HG03108 (cell line): Measurements from ENCODE around the gene SLC16A3.

Experiments used
- ATAC-seq: cut with Tn5 transposase; IDR thresholded peaks from one replicate; pipeline ENCODE4 v1.9.1; 2021; ENCODE audit warnings: moderate library complexity; ENCODE audit not compliant: unreplicated experiment

SLC16A3 gene

GRCh38 chr17:82235056-82235774, 6.4 kb downstream of the SLC16A3 start:
- ATAC-seq, result no peak

DNA sequence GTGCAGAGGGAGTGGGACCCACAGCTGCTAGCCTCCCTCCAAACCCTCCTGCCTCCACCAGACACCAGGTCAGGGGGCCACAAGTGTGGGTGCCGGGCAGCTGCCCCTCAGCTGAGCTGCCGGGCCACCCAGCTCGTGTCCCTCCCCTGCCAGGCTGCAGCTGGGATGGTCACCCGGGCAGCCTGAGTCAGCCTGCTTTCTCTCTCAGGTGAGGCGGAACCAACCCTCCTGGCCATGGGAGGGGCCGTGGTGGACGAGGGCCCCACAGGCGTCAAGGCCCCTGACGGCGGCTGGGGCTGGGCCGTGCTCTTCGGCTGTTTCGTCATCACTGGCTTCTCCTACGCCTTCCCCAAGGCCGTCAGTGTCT, 6.9 kb downstream of the SLC16A3 start:
- ATAC-seq, result no peak

DNA sequence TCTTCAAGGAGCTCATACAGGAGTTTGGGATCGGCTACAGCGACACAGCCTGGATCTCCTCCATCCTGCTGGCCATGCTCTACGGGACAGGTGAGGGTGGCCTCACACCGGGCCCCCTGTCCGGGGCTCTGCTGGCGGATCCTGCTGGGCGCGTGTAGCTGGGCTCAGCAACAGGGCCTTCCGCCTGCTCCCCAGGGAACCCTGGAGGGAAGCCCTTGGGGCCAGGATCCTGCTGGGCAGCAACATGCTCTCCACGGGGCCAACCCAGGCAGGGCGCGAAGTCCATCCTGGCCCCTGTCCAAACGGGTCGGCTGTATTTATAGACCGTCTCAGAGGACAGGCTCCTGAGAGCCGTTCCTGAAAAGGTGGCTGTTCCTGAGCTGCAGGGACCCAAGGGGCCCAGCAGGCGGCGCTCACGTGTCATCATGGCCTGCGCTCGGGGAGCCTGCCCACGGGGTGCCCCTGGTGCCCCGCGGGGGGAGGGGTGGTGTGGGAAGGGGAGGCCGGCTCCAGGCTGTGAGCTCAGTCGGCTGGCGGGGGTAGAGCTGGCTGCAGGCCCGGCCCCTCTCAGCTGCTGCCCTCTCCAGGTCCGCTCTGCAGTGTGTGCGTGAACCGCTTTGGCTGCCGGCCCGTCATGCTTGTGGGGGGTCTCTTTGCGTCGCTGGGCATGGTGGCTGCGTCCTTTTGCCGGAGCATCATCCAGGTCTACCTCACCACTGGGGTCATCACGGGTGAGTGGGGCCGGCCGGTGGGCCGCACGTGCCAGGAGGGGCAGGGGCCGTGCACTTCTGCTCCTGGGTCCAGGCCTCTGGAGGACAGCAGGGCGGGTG, 7.5 kb downstream of the SLC16A3 start:
- ATAC-seq, result no peak

GRCh38 chr17:82237083-82237745, 8.4 kb downstream of the SLC16A3 start:
- ATAC-seq, result no peak

DNA sequence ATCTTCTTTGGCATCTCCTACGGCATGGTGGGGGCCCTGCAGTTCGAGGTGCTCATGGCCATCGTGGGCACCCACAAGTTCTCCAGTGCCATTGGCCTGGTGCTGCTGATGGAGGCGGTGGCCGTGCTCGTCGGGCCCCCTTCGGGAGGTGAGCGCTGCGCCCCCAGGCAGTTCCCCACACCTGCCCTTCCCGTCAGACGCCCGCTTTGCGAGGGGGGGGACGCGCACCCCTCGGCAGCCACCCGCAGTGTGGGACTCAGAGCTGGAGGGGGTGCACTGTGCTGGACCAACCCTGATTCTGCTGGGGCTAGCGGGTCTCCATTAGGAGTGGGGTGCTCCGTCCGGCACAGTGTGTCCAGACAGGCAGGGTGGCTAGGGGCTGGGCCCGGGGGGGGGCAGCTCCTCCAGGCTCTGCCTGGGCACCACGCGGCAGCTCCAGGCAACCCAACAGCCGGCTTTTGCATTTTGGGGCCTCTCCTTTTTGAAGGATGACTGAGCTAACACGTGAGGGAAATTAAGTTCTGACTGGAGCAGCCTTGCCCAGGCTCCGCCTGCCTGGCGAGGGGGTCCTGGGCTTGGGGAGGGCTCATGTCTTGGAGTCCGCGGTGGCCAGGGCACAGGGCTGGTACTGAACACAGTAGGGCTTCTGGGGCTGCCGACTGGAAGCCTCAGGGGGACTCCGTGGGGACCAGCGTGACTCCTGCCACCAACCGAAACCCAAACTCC, 9.1 kb downstream of the SLC16A3 start:
- no peak for ATAC-seq

GRCh38 chr17:82238472-82239201, 9.8 kb downstream of the SLC16A3 start:
- no peak for ATAC-seq

DNA sequence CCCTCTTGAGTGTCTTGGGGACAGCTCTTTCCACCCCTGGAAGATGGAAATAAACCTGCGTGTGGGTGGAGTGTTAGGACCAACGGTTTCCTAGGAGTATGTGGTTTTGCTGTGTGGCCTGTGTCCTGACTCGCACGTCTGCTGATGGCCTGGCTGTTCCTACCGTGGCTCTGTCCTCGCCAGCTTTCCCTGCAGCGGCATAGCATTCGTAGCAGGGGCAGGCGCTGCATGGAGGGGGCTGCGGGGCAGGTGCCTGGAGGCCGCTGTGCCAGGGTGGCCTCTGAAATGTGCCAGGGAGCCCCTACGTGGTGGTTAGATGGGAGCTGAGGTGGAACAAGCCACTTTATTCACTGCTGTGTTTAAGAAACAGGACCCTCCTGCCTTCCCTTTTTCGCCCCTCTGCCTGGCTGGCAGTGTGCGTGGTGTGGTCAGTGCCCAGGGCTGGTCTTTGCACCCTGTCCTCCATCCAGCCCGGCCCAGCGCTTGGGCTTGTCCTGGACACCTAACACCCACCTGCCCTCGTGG, 10.6 kb downstream of the SLC16A3 start:
- no peak for ATAC-seq

- ATAC-seq, result no peak
Observed at GRCh38 chr17:82239926-82240505, 11.2 kb downstream of the SLC16A3 start.

DNA sequence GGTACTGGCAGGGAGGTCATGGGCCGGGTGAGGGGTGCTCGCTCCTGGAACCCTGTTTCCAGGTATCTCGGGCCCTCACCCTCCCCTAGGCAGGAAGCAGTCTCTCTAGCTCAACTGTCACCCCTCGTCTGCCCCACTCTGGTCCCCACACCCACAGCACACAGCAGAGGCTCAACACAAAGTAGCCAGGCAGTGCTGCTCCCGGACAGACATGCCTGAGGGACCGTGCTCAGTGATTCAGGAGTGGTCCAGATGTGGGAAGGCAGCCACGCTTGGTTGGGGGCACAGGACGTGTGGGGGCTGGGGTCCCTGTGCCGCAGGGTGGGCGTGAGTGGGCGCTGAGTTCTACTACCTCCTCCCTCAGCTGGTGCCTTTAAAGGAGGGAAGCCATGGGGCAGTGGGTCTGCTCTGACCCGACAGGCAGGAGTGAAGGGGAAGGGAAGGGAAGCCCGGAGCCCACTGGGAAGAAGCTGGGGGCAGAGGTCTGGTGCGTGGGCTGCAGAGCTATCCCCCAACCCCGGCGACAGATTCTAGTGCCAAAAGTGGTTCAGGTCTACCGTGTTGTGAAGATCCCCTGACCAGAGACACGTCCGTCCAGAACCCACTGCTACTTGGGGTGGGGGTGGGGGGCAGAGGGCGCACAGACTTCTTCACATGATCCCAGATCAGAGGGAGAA, 11.8 kb downstream of the SLC16A3 start:
- ATAC-seq, result no peak

- no peak for ATAC-seq
Observed at GRCh38 chr17:82241183-82241925, 12.5 kb downstream of the SLC16A3 start.

DNA sequence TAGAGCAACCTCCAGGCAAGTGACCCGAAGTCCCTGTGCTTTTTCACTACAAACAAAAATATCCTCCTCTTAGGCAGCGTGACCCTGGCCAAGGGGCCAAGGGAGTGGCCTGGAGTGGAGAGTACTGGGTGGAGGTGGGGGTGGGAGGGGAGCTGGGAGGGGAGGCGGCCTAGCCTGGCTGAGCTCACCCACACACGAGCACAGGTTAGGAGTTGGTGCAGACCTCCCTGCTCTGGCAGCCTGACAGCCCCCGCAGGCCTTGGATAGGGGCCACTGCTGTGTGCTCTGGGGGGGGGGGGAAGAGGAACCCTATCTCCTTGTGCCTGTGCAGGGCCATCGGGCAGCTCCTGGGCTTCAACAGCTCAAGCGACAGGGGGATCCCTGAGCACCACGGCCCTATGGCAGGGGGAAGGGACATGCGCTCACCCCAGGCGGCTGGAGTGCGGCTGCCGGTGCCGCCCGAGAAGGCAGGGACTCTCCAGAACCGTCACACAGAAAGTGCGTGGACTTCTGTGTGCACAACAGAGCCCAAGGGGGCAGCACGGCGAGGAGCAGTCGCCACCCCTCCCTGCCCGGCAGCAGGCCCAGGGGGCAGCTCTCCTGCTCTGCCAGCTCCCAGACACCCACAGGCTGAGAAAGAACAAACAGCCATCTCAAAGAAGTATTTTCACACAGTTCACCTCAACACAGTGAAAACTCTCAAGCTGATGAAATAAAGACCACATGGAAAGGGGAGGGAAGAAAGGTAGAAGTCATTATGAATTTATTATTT, 13.3 kb downstream of the SLC16A3 start:
- ATAC-seq, result no peak

GRCh38 chr17:82242698-82242976, 13.8 kb downstream of the SLC16A3 start:
- ATAC-seq, result no peak

GRCh38 chr17:82242977-82243647, 14.3 kb downstream of the SLC16A3 start:
- no peak for ATAC-seq

DNA sequence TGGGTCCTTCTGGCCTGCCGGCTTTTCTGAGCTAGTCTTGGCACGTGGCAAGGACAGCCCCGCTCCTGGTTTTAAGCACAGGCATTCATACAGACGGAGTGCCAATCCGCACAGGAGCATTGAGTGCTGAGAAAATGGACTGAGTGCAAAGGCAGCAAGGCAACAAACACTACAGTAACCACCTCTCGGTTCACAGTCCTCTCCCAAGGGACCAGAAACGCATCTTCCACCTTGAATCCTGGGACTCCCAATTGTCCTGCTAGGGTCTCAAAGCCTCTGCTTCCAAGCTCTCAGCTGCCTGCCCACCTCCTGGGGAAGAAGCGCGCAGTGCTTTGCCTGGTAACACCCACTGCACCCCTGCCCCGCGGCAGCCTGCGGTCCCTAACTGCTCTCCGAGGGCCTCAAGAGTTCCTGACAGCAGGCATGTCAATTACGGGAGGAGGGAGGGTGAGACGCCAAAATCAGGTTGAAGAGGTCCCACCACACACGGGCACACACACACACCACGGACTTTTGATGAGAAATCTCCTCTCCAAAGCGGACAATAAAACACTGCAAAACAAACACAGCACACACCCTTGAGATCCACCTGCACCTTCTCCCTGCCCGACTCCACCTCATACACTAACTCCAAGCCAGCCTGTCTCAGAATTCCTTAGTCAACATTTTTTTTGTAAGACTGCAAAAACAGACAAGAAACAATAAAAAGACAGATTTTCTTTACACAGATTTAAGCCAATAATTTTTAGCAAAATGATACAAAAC, 15.0 kb downstream of the SLC16A3 start:
- ATAC-seq, result no peak

DNA sequence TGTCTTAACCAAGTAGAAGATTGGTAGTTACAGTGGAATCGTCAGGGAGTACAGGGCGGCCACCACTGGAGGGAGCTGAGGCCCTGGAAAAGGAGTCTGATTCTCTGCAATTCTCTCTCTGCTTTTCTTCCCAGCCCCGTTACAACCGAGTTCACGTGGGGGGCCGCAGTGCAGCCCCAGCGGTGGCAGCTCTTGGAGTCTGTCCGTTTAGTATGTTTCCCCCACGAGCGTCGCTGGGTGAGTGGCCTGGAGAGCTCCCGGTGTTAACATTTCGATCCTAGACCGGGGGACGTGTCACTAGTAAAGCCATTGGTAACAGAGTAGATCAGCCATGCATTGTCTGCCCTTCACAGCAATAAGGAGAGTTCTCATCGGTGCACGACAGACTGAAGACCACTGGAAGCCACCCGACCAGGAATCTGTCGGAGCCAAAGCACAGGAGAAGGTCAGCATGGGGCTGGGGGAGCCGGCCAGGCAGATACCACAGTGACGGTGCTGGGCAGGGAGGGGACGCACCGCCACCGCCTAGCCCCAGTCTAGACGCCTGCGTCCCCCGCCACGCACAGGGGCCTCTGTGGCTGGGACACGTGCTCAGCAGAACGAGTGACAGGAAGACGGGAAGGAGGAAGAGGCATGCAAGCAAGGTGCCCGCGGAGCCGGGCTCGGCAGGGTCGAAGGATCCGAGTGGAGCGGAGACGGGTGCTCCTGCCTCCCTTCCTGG, 15.7 kb downstream of the SLC16A3 start:
- no peak for ATAC-seq
